ENCODE results near the gene DUSP18. TPM values are rescaled to one million over a fixed set of nuclear protein-coding genes. Genes with fewer than 3 reads are reported as not detected.
A peak's percentile ranks its signal among the peaks of the same experiment; 100 is the strongest.

Gene DUSP18
- total RNA-seq, 4 donors from 2014 or later: 6.2 to 10.6 (median 8.2) TPM

GRCh38 chr22:30702856-30703255, 35.2 kb upstream of the DUSP18 start:
- H3K4me3 ChIP-seq (ENCODE audit: low read depth, poor library complexity, severe bottlenecking): no peak overlapping the region
- no peak for DNase-seq (ENCODE audit: low spot score in 2 of 2)
- TF ChIP-seq POLR2A (IDR thresholded peaks at IDR 0.05) (no peak), CTCF (IDR thresholded peaks at IDR 0.05) (no peak)
- 77 to 100% methylated on average over 1 of the region's 1 CpG for WGBS, 2 donors
- intact Hi-C loops (cut with DNase I; ENCODE audit: low total_unique reads): no loop called here

GRCh38 chr22:30701872-30702271, 34.2 kb upstream of the DUSP18 start:
- DNase-seq (ENCODE audit: low spot score in 2 of 2): no peak
- intact Hi-C loops (cut with DNase I; ENCODE audit: low total_unique reads): no loop called here
- 88 to 100% methylated on average over 1 of the region's 1 CpG for WGBS, 2 donors
- no peak overlapping the region for H3K4me3 ChIP-seq (ENCODE audit: low read depth, poor library complexity, severe bottlenecking)
- no peak for TF ChIP-seq CTCF (IDR thresholded peaks at IDR 0.05)
- TF ChIP-seq POLR2A (IDR thresholded peaks at IDR 0.05): no peak

GRCh38 chr22:30697975-30698374, 30.3 kb upstream of the DUSP18 start:
- DNase-seq (ENCODE audit: low spot score in 2 of 2): no peak
- no peak overlapping the region for H3K4me3 ChIP-seq (ENCODE audit: low read depth, poor library complexity, severe bottlenecking)
- 95 to 99% methylated on average over 7 of the region's 7 CpGs for WGBS, 2 donors
- no peak for TF ChIP-seq CTCF (IDR thresholded peaks at IDR 0.05)
- TF ChIP-seq POLR2A (IDR thresholded peaks at IDR 0.05): no peak
- intact Hi-C loops (cut with DNase I; ENCODE audit: low total_unique reads): no loop called here

- DNase-seq (ENCODE audit: low spot score in 2 of 2): no peak
- H3K4me3 ChIP-seq (ENCODE audit: low read depth, poor library complexity, severe bottlenecking): no peak overlapping the region
- TF ChIP-seq POLR2A (IDR thresholded peaks at IDR 0.05) (no peak), CTCF (IDR thresholded peaks at IDR 0.05) (no peak)
- 84 to 86% methylated on average over 7 of the region's 7 CpGs for WGBS, 2 donors
- intact Hi-C loops (cut with DNase I; ENCODE audit: low total_unique reads): no loop called here
Observed at GRCh38 chr22:30695871-30696655, 28.4 kb upstream of the DUSP18 start.

- TF ChIP-seq POLR2A (IDR thresholded peaks at IDR 0.05) (no peak), CTCF (IDR thresholded peaks at IDR 0.05) (no peak)
- intact Hi-C loops (cut with DNase I; ENCODE audit: low total_unique reads): no loop called here
- H3K4me3 ChIP-seq (ENCODE audit: low read depth, poor library complexity, severe bottlenecking): no peak overlapping the region
- 75 to 76% methylated on average over 12 to 14 of the region's 15 CpGs for WGBS, 2 donors
- peak in 1 of 2 donors; percentile 87 for DNase-seq (ENCODE audit: low spot score in 2 of 2)
Observed at GRCh38 chr22:30695351-30695851, 27.7 kb upstream of the DUSP18 start.

Data from lower leg skin (tissue), 4 donors.